Muscle layer of duodenum (tissue), 2 donors: Measurements from ENCODE around the gene OGFOD3.

Experiments
- H3K27ac ChIP-seq: one replicate; pipeline ENCODE4 v1.7.0; 2013; ENCODE audit warnings: mild to moderate bottlenecking, low read length
- H3K27me3 ChIP-seq: one replicate; pipeline ENCODE4 v1.7.0; 2013; ENCODE audit warnings: low read depth, mild to moderate bottlenecking, control low read depth, low read length
- H3K36me3 ChIP-seq, 2 donors: one replicate each; pipeline ENCODE4 v1.7.0; 2013; ENCODE audit warnings: low read length in 2 of 2, control low read depth in 1 of 2, mild to moderate bottlenecking in 1 of 2; ENCODE audit not compliant: insufficient read depth in 2 of 2, control insufficient read depth in 1 of 2
- H3K4me1 ChIP-seq, 2 donors: one replicate each; pipeline ENCODE4 v1.7.0; 2013; ENCODE audit warnings: low read length in 2 of 2, mild to moderate bottlenecking in 2 of 2, control low read depth in 1 of 2, moderate library complexity in 1 of 2; ENCODE audit not compliant: insufficient read depth in 2 of 2, control insufficient read depth in 1 of 2
- H3K4me3 ChIP-seq, 2 donors: one replicate each; pipeline ENCODE4 v1.7.0; 2013; ENCODE audit warnings: low read length in 2 of 2, low read depth in 1 of 2, mild to moderate bottlenecking in 1 of 2
- H3K9me3 ChIP-seq, 2 donors: one replicate each; pipeline ENCODE4 v1.7.0; 2013; ENCODE audit warnings: low read length in 2 of 2, control low read depth in 1 of 2, mild to moderate bottlenecking in 1 of 2; ENCODE audit not compliant: control insufficient read depth in 1 of 2
- donor health status: healthy.

Gene OGFOD3

GRCh38 chr17:82428546-82428945 lies 10.2 kb upstream of the OGFOD3 start:
- H3K36me3 ChIP-seq: peaks cover 0 to 6% of the 10 kb centered on the region in 2 donors
- no peaks in the 10 kb centered on the region for H3K9me3 ChIP-seq
- H3K4me3 ChIP-seq: no peak overlapping the region
- H3K27ac ChIP-seq: no peak overlapping the region
- H3K27me3 ChIP-seq: no peaks in the 10 kb centered on the region
- H3K4me1 ChIP-seq: no peaks in the 10 kb centered on the region

DNA sequence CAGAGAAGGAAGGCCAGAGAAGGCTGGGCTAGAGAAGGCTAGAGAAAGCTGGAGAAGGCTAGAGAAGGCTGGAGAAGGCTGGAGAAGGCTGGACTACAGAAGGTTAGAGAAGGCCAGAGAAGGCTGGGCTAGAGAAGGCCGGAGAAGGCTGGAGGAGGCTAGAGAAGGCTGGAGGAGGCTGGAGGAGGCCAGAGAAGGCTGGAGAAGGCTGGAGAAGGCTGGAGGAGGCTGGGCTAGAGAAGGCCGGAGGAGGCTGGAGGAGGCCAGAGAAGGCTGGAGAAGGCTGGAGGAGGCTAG lies 6.4 kb upstream of the OGFOD3 start:
- Histone ChIP-seq H3K36me3 (peaks cover 6 to 14% of the 10 kb centered on the region in 2 donors), H3K9me3 (peaks cover 0 to 5% of the 10 kb centered on the region in 2 donors)

DNA sequence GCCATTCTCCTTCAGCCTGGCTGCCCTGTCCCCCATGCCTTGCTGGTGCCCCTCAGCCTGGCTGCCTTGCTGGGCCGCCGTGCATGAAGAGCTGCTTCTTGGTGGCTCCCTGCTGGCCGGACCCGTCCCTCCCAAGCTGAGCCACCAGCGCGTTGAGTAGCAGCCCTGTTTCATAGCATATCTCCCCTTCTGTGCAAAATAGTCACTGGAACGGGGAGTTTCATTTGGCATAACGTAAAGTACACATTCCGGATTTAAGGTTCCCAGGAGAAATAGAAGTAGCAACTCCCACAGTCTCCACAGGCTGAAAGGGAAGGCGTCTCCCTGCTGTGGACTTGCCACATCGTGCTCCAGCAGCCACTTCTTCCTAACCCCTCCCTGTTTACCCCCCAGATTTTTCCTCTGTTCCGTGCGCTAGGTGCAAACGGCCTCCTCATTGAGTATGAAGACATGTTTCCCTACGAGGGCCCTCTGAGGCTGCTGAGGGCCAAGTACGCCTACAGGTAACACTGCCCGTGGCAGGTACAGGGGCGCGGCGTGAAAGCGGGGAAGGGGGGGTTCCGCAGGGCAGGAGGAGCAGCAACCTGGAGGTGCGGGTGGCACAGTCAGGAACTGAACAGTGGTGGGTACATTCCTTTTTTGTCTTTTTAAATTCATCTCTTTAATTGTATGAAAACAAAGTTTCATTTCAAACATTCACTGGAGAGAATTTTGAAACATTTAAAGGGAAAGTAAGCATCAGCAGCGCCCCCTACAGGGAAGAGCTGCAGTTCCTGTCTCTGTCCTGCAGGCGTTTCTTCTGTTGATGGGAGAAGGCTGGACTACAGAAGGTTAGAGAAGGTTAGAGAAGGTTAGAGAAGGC lies 5.8 kb upstream of the OGFOD3 start:
- Histone ChIP-seq H3K36me3 (peaks cover under 1 to 14% of the 10 kb centered on the region in 2 donors), H3K4me1 (peaks cover 0 to 6% of the 10 kb centered on the region in 2 donors), H3K27ac (no peak overlapping the region), H3K9me3 (peaks cover 0 to 5% of the 10 kb centered on the region in 2 donors), H3K4me3 (no peak overlapping the region), H3K27me3 (no peaks in the 10 kb centered on the region)

More for the DNA sequence above, 6.4 kb upstream of the OGFOD3 start:
- Histone ChIP-seq H3K4me1 (peaks cover 0 to under 1% of the 10 kb centered on the region in 2 donors), H3K4me3 (no peak overlapping the region), H3K27ac (no peak overlapping the region), H3K27me3 (no peaks in the 10 kb centered on the region)

- Histone ChIP-seq H3K27me3 (no peaks in the 10 kb centered on the region), H3K36me3 (peaks cover 0 to 14% of the 10 kb centered on the region in 2 donors), H3K4me3 (peak overlapping the region; percentile 81 to 84), H3K9me3 (peaks cover 0 to 5% of the 10 kb centered on the region in 2 donors), H3K27ac (peak overlapping the region; percentile 33), H3K4me1 (peaks cover 0 to 24% of the 10 kb centered on the region in 2 donors)
These were observed 1.2 kb upstream of the OGFOD3 start for GRCh38 chr17:82419540-82419939.

GRCh38 chr17:82416771-82417170 lies 1.6 kb downstream of the OGFOD3 start:
- Histone ChIP-seq H3K36me3 (peaks cover 0 to 14% of the 10 kb centered on the region in 2 donors), H3K4me3 (no peak overlapping the region), H3K27ac (no peak overlapping the region), H3K27me3 (no peaks in the 10 kb centered on the region), H3K4me1 (peaks cover 0 to 27% of the 10 kb centered on the region in 2 donors), H3K9me3 (no peaks in the 10 kb centered on the region)

DNA sequence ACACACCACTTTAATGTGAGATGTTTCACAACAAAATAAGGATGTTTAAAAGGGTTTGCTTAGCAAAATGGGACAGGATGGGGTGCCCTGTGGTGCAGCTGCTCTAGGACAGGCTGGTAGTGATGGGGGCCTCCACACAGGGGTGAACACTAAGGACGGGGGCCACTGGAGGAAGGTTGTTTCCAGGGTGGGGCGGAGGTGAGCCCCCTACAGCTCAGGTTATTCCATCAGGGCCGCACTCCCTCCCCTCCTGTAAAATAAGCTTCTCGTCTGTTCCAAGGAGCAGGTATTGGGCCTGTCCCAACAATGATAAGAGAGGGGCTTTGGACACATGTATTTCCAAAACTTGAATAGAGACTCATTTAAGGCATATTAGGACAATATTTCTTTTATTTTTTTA lies 2.1 kb downstream of the OGFOD3 start:
- H3K9me3 ChIP-seq: no peaks in the 10 kb centered on the region
- H3K36me3 ChIP-seq: peaks cover 0 to 13% of the 10 kb centered on the region in 2 donors

DNA sequence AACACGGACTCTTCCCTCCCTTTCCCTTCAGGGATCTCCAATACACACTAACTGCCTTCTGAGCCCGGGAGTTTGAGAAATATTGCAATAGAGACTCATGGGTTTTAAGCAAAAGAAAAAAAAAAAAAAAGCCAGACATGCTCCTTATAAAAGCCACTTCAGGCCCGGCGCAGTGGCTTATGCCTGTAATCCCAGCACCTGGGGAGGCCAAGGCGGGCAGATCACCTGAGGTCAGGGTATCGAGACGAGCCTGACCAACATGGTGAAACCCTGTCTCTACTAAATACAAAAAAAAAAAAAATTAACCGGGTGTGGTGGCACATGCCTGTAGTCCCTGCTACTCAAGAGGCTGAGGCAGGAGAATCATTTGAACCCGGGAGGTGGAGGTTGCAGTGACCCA lies 2.6 kb downstream of the OGFOD3 start:
- Histone ChIP-seq H3K36me3 (peaks cover 0 to 8% of the 10 kb centered on the region in 2 donors), H3K4me1 (peaks cover 0 to 27% of the 10 kb centered on the region in 2 donors), H3K27me3 (no peaks in the 10 kb centered on the region)

More for the DNA sequence above, 2.1 kb downstream of the OGFOD3 start:
- H3K4me1 ChIP-seq: peaks cover 0 to 27% of the 10 kb centered on the region in 2 donors
- no peaks in the 10 kb centered on the region for H3K27me3 ChIP-seq
- no peak overlapping the region for H3K4me3 ChIP-seq
- H3K27ac ChIP-seq: no peak overlapping the region

GRCh38 chr17:82415336-82415735 lies 3.0 kb downstream of the OGFOD3 start:
- Histone ChIP-seq H3K27me3 (no peaks in the 10 kb centered on the region), H3K36me3 (peaks cover 0 to 3% of the 10 kb centered on the region in 2 donors), H3K9me3 (no peaks in the 10 kb centered on the region), H3K27ac (no peak overlapping the region), H3K4me3 (no peak overlapping the region), H3K4me1 (peaks cover 0 to 27% of the 10 kb centered on the region in 2 donors)

More for the DNA sequence above, 2.6 kb downstream of the OGFOD3 start:
- no peak overlapping the region for H3K4me3 ChIP-seq
- no peaks in the 10 kb centered on the region for H3K9me3 ChIP-seq
- no peak overlapping the region for H3K27ac ChIP-seq

- Histone ChIP-seq H3K27ac (no peak overlapping the region), H3K36me3 (peaks cover 0 to 3% of the 10 kb centered on the region in 2 donors), H3K4me1 (peaks cover 0 to 25% of the 10 kb centered on the region in 2 donors), H3K27me3 (no peaks in the 10 kb centered on the region), H3K9me3 (no peaks in the 10 kb centered on the region), H3K4me3 (no peak overlapping the region)
These were observed 3.7 kb downstream of the OGFOD3 start for GRCh38 chr17:82414548-82415281.

GRCh38 chr17:82412535-82413520 lies 5.6 kb downstream of the OGFOD3 start:
- no peak overlapping the region for H3K27ac ChIP-seq
- no peaks in the 10 kb centered on the region for H3K27me3 ChIP-seq

More at GRCh38 chr17:82412535-82413520, 5.6 kb downstream of the OGFOD3 start:
- Histone ChIP-seq H3K9me3 (no peaks in the 10 kb centered on the region), H3K4me3 (no peak overlapping the region), H3K36me3 (peaks cover 0 to 15% of the 10 kb centered on the region in 2 donors), H3K4me1 (peaks cover 0 to 13% of the 10 kb centered on the region in 2 donors)
